MCF 10A (cell line): ENCODE data around the gene PADI4. TPM values are rescaled to one million over a fixed set of nuclear protein-coding genes. Genes with fewer than 3 reads are reported as not detected.

Experiments used
- BruUV-seq: library from RNA; stranded (reverse); fragments of 400-500 nt; replicated peaks from 2 replicates; lab custom pipeline; 2021; lab: Mats Ljungman, UMichigan
- CTCF ChIA-PET: fragments of 300-600 bp; sonication (Branson Sonifier 250); formaldehyde crosslinking; extraction: SDS; loops from one replicate; lab custom pipeline; 2021; ENCODE audit warnings: antibody characterized with exemption, inconsistent platforms; lab: Yijun Ruan, JAX
- POLR2A ChIA-PET: fragments of 300-600, 350-650 bp; sonication (Branson Sonifier 250); formaldehyde crosslinking; extraction: SDS; loops from one replicate; lab custom pipeline; 2020; ENCODE audit warnings: antibody characterized with exemption, inconsistent platforms; lab: Yijun Ruan, JAX
- DNase-seq: peaks from one replicate; pipeline ENCODE4 v3.0.0-alpha.2; 2018; ENCODE audit not compliant: unreplicated experiment
- H3K27ac Mint-ChIP-seq: one replicate; pipeline ENCODE4 v1.8.0; 2022; ENCODE audit warnings: mild to moderate bottlenecking, low read depth, mixed read lengths; ENCODE audit not compliant: unreplicated experiment
- H3K27me3 Mint-ChIP-seq: one replicate; pipeline ENCODE4 v1.8.0; 2022; ENCODE audit warnings: mixed read lengths; ENCODE audit not compliant: insufficient read depth, unreplicated experiment
- H3K36me3 Mint-ChIP-seq: one replicate; pipeline ENCODE4 v1.8.0; 2022; ENCODE audit warnings: mild to moderate bottlenecking, moderate library complexity, mixed read lengths; ENCODE audit not compliant: insufficient read depth, unreplicated experiment
- H3K4me1 Mint-ChIP-seq: one replicate; pipeline ENCODE4 v1.8.0; 2022; ENCODE audit warnings: mixed read lengths; ENCODE audit not compliant: insufficient read depth, unreplicated experiment
- H3K4me3 Mint-ChIP-seq: one replicate; pipeline ENCODE4 v1.8.0; 2022; ENCODE audit warnings: mild to moderate bottlenecking, moderate library complexity, mixed read lengths; ENCODE audit not compliant: unreplicated experiment
- H3K9me3 Mint-ChIP-seq: one replicate; pipeline ENCODE4 v1.8.0; 2022; ENCODE audit warnings: mixed read lengths; ENCODE audit not compliant: unreplicated experiment
- CTCF ChIP-seq: fragments of 200-600 bp; IDR thresholded peaks from one replicate; pipeline ENCODE4 v1.8.0; 2022; ENCODE audit warnings: antibody characterized with exemption, mild to moderate bottlenecking; ENCODE audit not compliant: unreplicated experiment
- intact Hi-C: fragments of 100-400 bp; cut with micrococcal nuclease; formaldehyde crosslinking; loops from 2 replicates; pipeline ENCODE4 v1.14.1; 2022
- total RNA-seq: library from RNA; stranded (reverse); gene quantifications from 2 replicates; pipeline ENCODE4 v1.2.3, GENCODE V29; 2022

PADI4 gene
- total RNA-seq, 1 experiment from 2014 or later = 0.51 TPM

GRCh38 chr1:17297991-17298390 lies 10.0 kb upstream of the PADI4 start:
- no peak for TF ChIP-seq CTCF

GRCh38 chr1:17301767-17302166 lies 6.2 kb upstream of the PADI4 start:
- TF ChIP-seq CTCF = no peak
- H3K9me3 Mint-ChIP-seq = peaks cover 8% of the 10 kb centered on the region
- POLR2A ChIA-PET = no interaction called here
- no peak for DNase-seq
- no peak overlapping the region for H3K4me3 Mint-ChIP-seq
- H3K27me3 Mint-ChIP-seq = no peaks in the 10 kb centered on the region
- H3K36me3 Mint-ChIP-seq = no peaks in the 10 kb centered on the region
- BruUV-seq = no TSS peak
- intact Hi-C loops = no loop called here
- peaks cover 60% of the 10 kb centered on the region for H3K4me1 Mint-ChIP-seq
- CTCF ChIA-PET = no interaction called here
- no peak overlapping the region for H3K27ac Mint-ChIP-seq

More at GRCh38 chr1:17297991-17298390, 10.0 kb upstream of the PADI4 start:
- Mint-ChIP-seq H3K36me3 (no peaks in the 10 kb centered on the region), H3K4me3 (peak overlapping the region; percentile 35), H3K9me3 (peaks cover 8% of the 10 kb centered on the region), H3K27me3 (no peaks in the 10 kb centered on the region), H3K27ac (peak overlapping the region; percentile 73), H3K4me1 (peaks cover 35% of the 10 kb centered on the region)
- intact Hi-C loops = no loop called here
- peak; percentile 82 for DNase-seq
- no TSS peak for BruUV-seq
- ChIA-PET CTCF (interaction anchor here (0.5 to 1.2 kb wide), 5 partner anchors 12 to 172 kb away, joined by 3 to 5 read pairs (median 3); no protein-coding TSS in a partner anchor), POLR2A (interaction anchor here (0.5 to 3.2 kb wide), 15 partner anchors 8 to 393 kb away, joined by 3 to 34 read pairs (median 4); partner anchors contain the start of gene PADI4)

- ChIA-PET POLR2A (interaction anchor here (0.5 to 1.9 kb wide), 8 partner anchors 11 to 258 kb away, joined by 3 to 24 read pairs (median 4); no protein-coding TSS in a partner anchor), CTCF (interaction anchor here (0.6 to 1.3 kb wide), 5 partner anchors 9 to 187 kb away, joined by 3 to 7 read pairs (median 3); no protein-coding TSS in a partner anchor)
- intact Hi-C loops = no loop called here
- peaks cover 41% of the 10 kb centered on the region for H3K4me1 Mint-ChIP-seq
- H3K36me3 Mint-ChIP-seq = no peaks in the 10 kb centered on the region
- DNase-seq = peak; percentile 67
- H3K9me3 Mint-ChIP-seq = peaks cover 8% of the 10 kb centered on the region
- no peaks in the 10 kb centered on the region for H3K27me3 Mint-ChIP-seq
- H3K27ac Mint-ChIP-seq = peak overlapping the region; percentile 35
- no peak overlapping the region for H3K4me3 Mint-ChIP-seq
- TF ChIP-seq CTCF = no peak
- no TSS peak for BruUV-seq
Observed at GRCh38 chr1:17304151-17304825, 3.7 kb upstream of the PADI4 start.

- H3K9me3 Mint-ChIP-seq = peaks cover 8% of the 10 kb centered on the region
- no peaks in the 10 kb centered on the region for H3K36me3 Mint-ChIP-seq
- peak overlapping the region; percentile 35 for H3K27ac Mint-ChIP-seq
- intact Hi-C loops = no loop called here
- ChIA-PET POLR2A (interaction anchor here (0.5 to 1.9 kb wide), 6 partner anchors 12 to 259 kb away, joined by 3 to 24 read pairs (median 5); no protein-coding TSS in a partner anchor), CTCF (interaction anchor here (0.6 to 1.3 kb wide), 4 partner anchors 8 to 187 kb away, joined by 3 to 7 read pairs (median 3); no protein-coding TSS in a partner anchor)
- H3K4me1 Mint-ChIP-seq = peaks cover 43% of the 10 kb centered on the region
- no peak overlapping the region for H3K4me3 Mint-ChIP-seq
- no peak for TF ChIP-seq CTCF
- BruUV-seq = no TSS peak
- H3K27me3 Mint-ChIP-seq = no peaks in the 10 kb centered on the region
- DNase-seq = no peak
Observed at GRCh38 chr1:17304826-17305175, 3.2 kb upstream of the PADI4 start.
